Stimulated activated CD8-positive, alpha-beta memory T cell treated with anti-CD3 and anti-CD28 coated beads, Interleukin-7, amount 100 ng/mL, for 24 hours (primary cell): Measurements from ENCODE around the gene SGSM2.
"Not testable (repeated sequence)": the region's sequence is repeated elsewhere in the genome, so short reads cannot be mapped to it uniquely, and the experiment has no call there.

Experiments
- DNase-seq: peaks from one replicate; pipeline ENCODE4 v3.0.0-alpha.2; 2020; ENCODE audit warnings: low read depth

The SGSM2 gene, protein sequence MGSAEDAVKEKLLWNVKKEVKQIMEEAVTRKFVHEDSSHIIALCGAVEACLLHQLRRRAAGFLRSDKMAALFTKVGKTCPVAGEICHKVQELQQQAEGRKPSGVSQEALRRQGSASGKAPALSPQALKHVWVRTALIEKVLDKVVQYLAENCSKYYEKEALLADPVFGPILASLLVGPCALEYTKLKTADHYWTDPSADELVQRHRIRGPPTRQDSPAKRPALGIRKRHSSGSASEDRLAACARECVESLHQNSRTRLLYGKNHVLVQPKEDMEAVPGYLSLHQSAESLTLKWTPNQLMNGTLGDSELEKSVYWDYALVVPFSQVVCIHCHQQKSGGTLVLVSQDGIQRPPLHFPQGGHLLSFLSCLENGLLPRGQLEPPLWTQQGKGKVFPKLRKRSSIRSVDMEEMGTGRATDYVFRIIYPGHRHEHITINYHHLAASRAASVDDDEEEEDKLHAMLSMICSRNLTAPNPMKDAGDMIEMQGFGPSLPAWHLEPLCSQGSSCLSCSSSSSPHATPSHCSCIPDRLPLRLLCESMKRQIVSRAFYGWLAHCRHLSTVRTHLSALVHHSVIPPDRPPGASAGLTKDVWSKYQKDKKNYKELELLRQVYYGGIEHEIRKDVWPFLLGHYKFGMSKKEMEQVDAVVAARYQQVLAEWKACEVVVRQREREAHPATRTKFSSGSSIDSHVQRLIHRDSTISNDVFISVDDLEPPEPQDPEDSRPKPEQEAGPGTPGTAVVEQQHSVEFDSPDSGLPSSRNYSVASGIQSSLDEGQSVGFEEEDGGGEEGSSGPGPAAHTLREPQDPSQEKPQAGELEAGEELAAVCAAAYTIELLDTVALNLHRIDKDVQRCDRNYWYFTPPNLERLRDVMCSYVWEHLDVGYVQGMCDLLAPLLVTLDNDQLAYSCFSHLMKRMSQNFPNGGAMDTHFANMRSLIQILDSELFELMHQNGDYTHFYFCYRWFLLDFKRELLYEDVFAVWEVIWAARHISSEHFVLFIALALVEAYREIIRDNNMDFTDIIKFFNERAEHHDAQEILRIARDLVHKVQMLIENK

DNA sequence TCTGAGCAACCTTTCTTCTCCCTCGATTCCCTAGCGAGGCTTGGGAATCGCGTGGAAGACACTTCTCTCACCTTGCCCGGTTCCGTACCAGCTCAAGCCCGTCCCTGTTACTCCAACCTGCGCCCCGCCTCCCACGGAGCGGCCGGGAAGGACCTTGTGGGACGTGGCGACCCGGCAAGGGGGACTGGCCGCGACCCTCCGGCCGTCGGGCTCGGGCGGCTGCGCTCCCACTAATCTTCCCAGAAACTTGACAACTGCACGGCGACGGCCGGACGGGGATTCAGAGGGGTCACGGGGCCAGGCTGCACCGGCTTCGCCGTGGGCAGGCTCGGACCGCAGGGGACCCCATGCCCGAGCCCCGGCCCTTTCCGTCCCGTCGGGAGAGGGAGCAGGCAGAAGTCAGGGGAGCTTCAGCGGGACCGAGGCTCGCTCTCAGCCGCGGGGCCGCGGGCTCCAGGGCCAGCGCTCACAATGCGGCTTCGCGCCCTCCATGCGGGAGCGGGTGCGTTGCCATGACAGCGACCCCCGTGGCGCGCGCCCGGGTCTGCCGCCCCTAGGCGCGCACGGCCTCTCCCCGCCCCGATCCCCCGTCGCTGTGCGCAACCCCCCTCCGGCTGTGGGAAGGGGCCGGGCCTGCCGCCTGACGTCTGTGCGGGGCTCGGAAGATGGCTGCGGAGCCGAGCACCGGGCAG lies at the start of gene SGSM2:
Gene SGSM2, plus strand, starts transcription at position 650 of the 692 bp plus-strand sequence. CDS start 188 bp downstream, outside the sequence.
- peak; percentile 42 for DNase-seq

DNA sequence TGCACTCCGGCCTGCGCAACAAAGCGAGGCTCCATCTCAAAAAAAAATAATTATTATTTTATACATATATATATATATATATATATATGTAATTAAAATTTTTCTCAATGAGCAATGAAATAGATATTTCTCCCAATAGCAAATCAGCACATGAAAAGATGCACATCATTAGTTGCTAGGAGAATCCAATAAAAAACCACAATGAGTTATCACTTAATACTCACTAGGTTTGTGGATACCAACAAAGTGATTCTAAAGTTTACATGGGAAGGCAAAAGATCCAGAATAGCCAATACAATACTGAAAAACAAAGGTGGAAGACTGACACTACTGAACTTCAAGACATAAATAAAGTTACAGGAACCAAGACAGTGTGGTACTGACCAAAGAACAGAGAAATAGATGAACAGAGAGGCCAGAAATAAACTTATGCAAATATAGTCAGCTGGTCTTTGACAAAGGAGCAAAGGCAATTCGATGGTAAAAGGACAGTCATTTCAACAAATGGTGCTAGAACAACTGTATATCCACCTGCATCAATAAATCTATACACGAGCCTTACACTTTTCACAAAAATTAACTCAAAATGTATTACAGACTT lies 47.3 kb upstream of the SGSM2 start:
- DNase-seq, result no peak

DNA sequence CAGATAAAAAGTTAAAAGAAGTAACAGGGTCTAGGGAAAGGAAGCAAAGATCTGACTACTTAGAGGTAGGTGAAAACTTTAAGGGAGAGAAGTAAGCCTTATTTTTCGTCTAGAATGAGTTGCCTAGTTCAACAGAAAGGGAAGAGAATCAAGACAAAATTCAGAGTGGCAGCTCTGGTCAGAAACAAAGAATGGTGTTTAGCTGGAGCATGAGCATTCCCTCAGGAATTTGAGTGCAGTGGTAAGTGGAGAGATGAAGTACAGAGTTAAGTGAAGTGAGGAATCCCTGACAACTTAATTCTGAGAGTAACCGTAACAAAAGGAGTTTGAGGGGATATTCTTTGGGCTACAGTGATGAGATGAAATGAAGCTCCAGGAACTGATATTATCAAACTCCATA lies 45.2 kb upstream of the SGSM2 start:
- DNase-seq, result no peak

DNA sequence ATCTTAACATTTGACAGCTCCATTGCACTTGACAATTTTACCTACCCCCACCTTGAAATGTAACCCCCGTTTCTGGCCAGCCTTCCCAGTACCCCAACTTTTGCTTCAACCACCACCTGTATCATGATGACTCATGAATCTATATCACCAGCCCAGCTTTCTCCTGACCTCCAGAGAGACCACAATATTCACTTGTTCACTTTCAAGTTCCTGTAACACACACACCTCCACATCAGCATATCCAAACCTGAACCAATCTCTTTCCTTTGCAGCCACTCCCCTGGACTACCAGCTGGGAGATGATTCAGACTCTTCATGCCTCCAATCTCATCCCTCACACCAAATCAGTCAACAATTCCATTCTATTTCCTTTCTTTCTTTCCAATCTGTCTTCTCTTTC lies 41.7 kb upstream of the SGSM2 start:
- DNase-seq, result no peak

DNA sequence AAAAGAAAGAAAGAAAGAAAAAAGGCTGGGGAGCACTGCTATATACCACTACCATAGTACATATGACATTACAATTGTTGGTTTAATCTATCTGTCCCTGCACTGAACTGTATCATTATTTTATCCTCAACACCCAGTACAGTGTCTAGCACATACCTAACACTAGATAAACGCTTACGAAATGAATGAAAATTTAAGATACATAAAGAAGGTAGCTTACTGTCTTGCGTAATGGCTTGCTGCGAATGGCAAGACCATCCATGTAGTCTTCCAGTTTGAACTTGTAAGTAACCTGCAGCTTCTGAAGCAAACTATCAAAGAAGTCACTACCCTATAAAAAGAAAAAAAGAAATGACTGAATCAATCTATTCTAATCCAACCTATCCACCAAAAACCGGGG lies 40.3 kb upstream of the SGSM2 start:
- no peak for DNase-seq

DNA sequence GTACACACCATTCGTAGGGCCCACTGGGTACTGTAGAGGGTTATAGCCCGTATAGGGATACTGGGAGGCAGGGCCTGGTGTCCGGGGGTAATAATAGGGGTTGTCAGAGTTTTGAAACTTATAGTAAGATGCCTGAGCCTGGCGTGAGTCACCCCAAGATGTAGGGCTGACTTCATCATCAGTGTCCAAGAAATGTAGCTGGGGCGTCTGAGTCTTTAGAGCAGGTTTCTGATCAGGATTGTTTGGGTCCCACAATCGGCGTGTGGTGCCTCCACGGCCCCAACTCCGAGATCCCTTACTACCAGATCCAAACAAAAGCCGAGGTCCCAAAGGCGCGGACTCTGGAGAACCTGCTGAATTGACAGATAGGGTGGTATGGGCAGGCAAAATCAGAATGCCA lies 38.2 kb upstream of the SGSM2 start:
- no peak for DNase-seq

DNA sequence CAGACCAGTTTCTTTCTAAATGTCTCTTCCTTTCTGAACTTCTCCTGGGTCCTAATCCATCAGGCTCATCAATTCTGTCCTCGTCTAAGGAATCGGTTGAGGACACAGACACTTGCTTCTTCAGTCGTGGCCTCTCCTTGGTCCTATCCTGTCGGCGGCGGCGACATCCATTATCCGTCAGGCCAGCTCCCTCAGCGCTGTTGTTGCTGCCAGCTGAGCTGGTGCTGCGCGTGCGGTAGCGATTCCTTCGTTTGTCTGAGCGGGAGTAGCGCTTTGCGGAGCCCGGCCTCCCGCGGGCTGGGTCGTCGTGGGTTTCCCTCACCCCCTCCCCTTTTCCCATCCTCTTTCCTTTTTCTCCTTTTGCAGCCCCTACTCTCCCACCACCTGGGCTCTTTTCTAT lies 37.5 kb upstream of the SGSM2 start:
- DNase-seq, result no peak

DNA sequence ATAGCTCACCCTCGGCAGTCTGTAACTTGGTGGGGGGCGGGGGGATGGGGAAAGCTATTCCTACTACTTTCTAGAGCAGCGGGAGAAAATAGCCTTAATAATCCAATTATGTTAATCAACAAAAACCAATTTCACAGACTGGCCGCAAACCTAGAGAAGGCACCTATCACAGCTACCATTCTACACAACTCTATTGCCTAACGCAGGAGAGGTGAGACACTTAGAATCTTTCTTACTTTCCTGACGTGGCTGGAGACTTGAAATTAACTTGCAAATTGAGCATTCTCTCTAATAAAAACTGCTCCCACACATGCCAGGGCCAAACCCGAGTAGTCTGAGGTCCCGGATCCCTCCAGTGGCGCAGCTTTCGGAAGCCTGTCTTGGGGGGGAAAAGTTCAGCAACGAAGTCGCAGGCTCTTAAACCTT lies 34.5 kb upstream of the SGSM2 start:
- no peak for DNase-seq

DNA sequence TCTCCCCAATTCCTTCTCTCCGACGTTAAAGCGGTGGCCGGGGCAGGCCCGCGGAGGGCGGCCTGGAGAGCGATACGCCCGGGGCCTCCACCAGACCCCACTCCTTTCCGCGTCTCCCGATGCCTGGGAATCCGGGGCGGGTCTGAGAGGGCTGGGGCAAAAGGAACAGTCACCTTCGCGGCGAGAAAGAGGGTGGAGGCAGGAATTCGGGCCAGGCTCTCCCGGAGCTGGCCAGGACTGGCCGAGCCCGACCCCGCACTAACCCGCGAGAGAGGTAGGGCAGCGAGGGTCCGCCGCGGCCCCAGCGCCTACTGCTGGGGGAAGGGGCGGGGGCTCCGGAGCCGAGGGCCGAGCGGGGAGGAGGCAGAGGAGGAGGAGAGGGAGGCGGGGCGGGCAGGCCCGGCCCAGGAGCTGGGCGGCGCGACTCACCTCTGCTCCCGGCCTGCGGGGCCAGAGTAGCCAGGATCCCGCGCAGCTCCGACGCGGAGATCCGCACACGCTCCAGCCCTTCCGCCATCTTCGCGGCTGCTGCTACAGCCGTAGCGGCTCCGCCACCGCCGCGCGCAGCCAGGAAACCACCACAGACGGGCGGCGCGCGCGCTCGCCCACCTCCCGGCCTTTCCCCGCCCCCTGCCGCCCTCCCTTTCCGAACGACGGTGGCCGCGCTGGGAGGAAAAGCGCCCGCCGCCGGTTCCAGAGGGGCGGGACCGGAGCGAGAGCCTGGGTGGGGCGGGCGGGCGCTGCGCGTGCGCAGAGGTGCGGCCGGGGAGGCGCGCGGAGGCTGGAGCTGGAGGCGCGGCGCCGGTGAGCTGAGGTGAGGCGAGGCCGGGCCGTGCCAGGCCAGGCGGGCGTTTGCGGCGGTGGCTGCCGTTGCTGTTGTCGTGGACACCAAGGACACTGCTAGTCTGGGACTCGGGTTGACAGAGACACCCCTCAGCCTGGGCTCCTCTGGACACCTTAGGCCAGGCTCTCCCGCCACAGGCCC lies 33.8 kb upstream of the SGSM2 start, which contains the start of the genes SMG6 and SRR:
Gene SMG6, minus strand, starts transcription at position 582 of the 985 bp plus-strand sequence. Its CDS starts 65 bp downstream, at position 517.
Gene SRR, plus strand, starts transcription at position 747 of the 985 bp plus-strand sequence. CDS start 11,611 bp downstream, outside the sequence.
- DNase-seq, result peak; percentile 87

DNA sequence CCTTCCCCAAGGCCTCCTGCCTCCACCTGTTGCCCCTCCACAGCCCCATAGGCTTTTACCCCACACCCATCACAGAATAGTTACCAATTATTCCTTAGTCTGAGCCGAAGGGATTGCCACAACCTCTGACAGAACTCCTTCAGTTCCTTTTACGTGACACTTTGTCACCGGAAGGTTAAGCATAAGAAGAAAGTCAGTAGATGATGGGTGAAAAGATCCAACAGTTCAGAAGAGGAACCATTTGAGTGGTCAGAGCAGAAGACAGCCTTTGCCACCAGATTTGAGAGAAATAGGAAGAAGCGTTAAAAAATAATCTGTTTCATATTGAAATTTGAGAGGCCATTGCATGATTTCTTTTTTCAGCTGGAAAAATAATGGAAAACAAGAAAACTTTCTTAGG lies 32.4 kb upstream of the SGSM2 start:
- no peak for DNase-seq

DNA sequence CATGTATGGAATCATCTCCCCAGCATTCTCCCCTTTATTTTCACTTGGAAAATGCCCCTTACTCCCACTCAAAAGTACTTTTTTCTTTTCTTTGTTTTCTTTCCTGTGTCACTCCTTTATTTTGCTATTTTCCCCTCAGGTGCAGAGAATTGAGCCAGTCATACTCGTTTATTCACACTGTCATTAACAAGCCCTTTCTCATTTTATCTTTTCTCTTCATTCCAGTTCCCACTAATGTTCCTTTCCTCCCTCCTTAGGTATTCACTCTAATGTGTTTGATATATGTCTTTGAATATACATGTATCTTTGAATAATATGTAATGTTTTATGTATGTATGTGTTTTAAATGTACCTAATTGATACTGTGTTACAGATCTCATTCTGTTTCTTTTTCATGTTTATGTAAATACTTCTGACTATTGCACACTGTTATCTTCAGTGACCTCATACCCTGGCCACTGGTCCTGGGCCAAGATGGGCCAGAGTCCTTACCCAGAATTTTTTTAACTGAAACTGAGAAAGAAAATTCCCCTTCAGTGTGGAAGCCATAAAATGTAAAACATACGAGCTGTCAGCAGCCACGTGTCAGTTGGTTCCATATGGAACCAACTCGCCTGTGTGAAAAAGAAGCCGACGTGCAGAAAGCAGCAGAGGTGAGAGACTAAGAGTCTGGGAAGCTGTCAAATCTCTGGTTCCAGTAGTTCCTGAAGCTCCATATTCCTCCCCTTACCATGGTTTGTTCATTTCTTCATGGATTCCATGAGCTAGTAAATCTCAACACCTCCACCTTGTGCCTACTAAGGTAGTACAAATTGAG lies 27.8 kb upstream of the SGSM2 start:
- no peak for DNase-seq

DNA sequence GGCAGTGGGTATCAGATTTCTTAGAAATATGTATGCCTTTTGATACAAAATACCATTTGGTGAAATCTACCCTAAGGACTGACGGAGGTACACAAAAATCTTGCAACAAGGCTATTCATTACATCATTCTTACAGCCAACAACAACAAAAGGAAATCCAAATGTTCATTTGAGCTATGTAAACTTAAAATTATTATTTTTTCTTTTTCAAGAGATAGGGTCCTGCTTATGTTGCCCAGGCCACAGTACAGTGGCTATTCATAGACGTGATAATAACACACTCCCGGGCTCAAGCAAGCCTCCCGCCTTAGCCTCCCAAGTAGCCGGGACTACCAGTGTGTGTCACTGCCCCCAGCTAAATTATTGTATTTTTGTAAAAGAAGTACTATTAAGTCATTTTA lies 24.6 kb upstream of the SGSM2 start:
- no peak for DNase-seq

DNA sequence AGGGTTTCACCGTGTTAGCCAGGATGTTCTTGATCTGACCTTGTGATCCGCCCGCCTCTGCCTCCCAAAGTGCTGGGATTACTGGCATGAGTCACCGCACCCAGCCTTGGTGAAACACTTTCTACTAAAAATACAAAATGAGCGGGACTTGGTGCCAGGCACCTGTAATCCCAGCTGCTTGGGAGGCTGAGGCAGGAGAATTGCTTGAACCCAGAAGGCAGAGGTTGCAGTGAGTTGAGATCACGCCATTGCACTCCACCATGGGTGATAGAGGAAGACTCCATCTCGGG lies 20.4 kb upstream of the SGSM2 start:
- not testable (repeated sequence) for DNase-seq

DNA sequence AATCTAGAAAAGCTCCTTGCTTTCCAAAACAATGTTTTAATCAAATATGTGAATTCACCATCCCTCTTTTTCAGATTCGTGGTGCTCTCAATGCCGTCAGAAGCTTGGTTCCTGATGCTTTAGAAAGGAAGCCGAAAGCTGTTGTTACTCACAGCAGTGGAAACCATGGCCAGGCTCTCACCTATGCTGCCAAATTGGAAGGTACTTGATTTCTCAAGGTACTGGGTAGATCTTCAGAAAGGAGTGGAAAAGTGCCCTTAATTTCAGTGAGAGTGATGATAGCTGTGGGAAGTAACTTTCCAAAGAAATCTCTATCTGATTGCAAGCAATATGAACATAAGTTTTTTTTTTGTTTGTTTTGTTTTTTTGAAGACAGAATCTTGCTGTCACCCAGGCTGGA lies 19.5 kb upstream of the SGSM2 start:
- no peak for DNase-seq

DNA sequence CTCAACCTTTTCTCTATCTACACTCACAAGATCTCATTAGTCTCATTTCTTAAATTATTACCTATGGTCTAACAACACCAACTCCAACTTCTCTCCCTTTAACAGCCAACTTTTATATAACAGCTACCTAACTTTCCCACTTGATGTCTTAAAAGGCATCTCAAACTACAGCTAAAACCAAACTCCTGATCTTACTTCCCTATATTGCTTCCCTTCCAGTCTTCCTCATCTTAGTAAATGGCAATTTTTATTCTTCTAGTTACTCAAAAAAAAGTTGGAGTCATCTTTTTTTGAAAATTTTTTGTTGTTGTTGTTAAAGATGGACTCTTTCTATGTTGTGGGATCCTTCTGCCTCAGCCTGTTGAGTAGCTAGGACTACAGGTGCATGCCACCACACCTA lies 18.2 kb upstream of the SGSM2 start:
- no peak for DNase-seq

DNA sequence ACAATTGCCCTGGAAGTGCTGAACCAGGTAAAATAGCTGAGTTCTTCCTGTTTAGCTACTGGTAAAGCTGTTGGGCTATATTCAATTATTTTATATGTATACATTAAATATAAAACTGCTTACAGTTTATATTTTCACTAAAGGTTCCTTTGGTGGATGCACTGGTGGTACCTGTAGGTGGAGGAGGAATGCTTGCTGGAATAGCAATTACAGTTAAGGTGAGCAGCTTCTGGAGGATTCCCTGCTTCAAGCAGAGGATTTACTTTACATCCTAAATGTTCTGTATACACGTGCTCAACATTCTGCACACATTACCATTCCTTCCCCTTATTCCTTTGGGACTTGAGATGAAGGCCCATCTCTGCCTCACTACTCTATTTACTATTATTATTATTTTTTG lies 15.9 kb upstream of the SGSM2 start:
- no peak for DNase-seq

DNA sequence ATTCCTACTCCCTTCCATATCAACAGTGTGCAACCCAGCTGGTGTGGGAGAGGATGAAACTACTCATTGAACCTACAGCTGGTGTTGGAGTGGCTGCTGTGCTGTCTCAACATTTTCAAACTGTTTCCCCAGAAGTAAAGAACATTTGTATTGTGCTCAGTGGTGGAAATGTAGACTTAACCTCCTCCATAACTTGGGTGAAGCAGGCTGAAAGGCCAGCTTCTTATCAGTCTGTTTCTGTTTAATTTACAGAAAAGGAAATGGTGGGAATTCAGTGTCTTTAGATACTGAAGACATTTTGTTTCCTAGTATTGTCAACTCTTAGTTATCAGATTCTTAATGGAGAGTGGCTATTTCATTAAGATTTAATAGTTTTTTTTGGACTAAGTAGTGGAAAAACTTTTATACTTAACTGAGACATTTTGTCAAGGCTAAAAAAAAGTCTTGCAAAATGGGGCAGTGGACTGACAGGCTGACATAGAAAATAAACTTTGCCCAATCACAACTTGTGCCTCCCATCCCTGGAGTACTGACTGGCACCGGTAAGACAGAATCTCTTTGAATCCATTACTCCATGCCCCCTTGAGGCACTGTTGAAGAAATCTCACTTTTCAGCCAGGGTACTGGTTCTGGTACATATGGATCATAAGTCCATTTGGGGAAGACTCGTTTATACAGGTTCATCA lies 13.5 kb upstream of the SGSM2 start:
- DNase-seq, result no peak

DNA sequence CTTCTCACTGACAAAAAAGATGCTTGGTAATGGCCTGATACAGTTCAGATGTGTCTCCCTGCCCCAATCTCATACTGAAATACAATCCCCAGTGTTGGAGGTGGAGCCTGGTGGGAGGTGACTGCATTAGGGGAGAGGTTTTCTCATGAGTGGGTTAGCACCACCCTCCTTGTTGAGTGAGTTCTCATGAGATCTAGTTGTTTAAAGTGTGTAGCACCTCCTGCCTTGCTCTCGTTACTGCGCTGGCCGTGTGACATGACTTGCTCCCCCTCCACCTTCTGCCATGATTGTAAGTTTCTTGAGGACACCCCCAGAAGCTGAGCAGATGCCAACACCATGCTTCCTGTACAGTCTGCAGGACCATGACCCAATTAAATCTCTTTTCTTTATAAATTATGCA lies 6.0 kb upstream of the SGSM2 start:
- no peak for DNase-seq

DNA sequence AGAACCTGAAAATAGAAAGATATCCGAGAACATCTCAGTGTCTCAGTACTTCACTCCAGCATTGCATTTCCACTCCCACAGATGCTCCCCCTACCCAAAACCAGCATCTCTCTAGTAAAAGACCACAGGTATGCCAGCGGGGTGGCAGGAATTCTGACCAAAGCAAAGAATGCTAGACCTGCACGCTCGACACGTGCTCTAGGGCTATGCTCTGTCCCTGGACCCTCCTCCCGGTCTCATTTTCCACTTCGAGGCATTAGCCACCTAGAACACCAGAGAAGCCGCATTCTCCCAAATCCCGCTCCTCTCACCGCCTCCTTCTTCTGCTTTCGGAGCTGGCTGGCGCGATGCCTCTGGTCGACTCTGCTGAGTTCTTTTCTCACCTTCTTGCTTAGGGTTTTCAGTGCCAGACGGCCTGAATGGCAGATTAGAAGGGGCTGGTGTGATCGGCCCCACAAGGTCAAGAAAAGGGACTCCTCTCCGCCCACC lies 1.5 kb upstream of the SGSM2 start:
- no peak for DNase-seq
